K562 (cell line): Measurements from ENCODE around the gene SYMPK. TPM values are rescaled to one million over a fixed set of nuclear protein-coding genes. Genes with fewer than 3 reads are reported as not detected.

Experiments used
- BRD4 ChIP-seq: fragments of 200-600 bp; sonication (generic); IDR thresholded peaks from 2 replicates; pipeline ENCODE4 v1.6.1; 2017; ENCODE audit warnings: inconsistent platforms
- C11orf30 ChIP-seq: fragments of 450-650 bp; IDR thresholded peaks from 2 replicates; pipeline ENCODE4 v1.6.1; 2016; ENCODE audit warnings: low read depth, mild to moderate bottlenecking
- CBX1 ChIP-seq: sonication (generic); IDR thresholded peaks from 2 replicates; pipeline ENCODE4 v1.6.1; 2016; ENCODE audit warnings: antibody characterized with exemption, low read depth, mild to moderate bottlenecking
- EGR1 ChIP-seq: fragments of 450-650 bp; conservative IDR thresholded peaks from 2 replicates; pipeline ENCODE4 v1.6.1; 2017; ENCODE audit warnings: mild to moderate bottlenecking
- EZH2 ChIP-seq: IDR thresholded peaks from 2 replicates; pipeline ENCODE4 v1.6.1; 2012; ENCODE audit warnings: low read depth, mild to moderate bottlenecking, inconsistent platforms, low read length, borderline replicate concordance
- MTF1 ChIP-seq: fragments of 250-450 bp; sonication (Bioruptor Pico); IDR thresholded peaks from 2 replicates; pipeline ENCODE4 v1.9.0; 2021; ENCODE audit warnings: moderate library complexity, mild to moderate bottlenecking, inconsistent platforms, borderline replicate concordance
- NFXL1 ChIP-seq: fragments of 450-650 bp; formaldehyde crosslinking; IDR thresholded peaks from 2 replicates; pipeline ENCODE4 v1.4.0; 2021; ENCODE audit warnings: mild to moderate bottlenecking
- PHB ChIP-seq: fragments of 250-450 bp; sonication (Bioruptor Pico); IDR thresholded peaks from 2 replicates; pipeline ENCODE4 v1.5.0; 2021
- PHF20 ChIP-seq: fragments of 450-650 bp; IDR thresholded peaks from 2 replicates; pipeline ENCODE4 v1.6.1; 2018; ENCODE audit not compliant: partially characterized antibody
- PRPF4 ChIP-seq: fragments of 200-400 bp; formaldehyde crosslinking; IDR thresholded peaks from one replicate; pipeline ENCODE4 v1.6.1; 2017; ENCODE audit warnings: low read length, low read depth, mild to moderate bottlenecking; ENCODE audit not compliant: insufficient read depth, poor library complexity, severe bottlenecking
- TAL1 ChIP-seq: fragments of 450-650 bp; IDR thresholded peaks from 2 replicates; pipeline ENCODE4 v1.6.1; 2016; ENCODE audit warnings: mild to moderate bottlenecking
- YY1 ChIP-seq, 3 experiments: IDR thresholded peaks; 2 replicates each; pipeline ENCODE4 v1.6.1; 2011; ENCODE audit warnings: low read length in 2 of 3, mild to moderate bottlenecking in 2 of 3, moderate library complexity in 2 of 3, borderline replicate concordance in 1 of 3, control low read depth in 1 of 3, low read depth in 1 of 3; ENCODE audit not compliant: insufficient read depth in 3 of 3, insufficient replicate concordance in 2 of 3, control insufficient read depth in 1 of 3, insufficient read length in 1 of 3; ENCODE audit errors: extremely low read depth in 1 of 3
- ZNF41 ChIP-seq: fragments of 250-450 bp; sonication (Bioruptor Pico); conservative IDR thresholded peaks from 2 replicates; pipeline ENCODE4 v1.4.0; 2020; ENCODE audit warnings: mild to moderate bottlenecking
- ZNF592 ChIP-seq: fragments of 450-650 bp; IDR thresholded peaks from 2 replicates; pipeline ENCODE4 v1.6.1; 2017; ENCODE audit warnings: antibody characterized with exemption, mild to moderate bottlenecking
- polyA plus RNA-seq, 8 experiments: library from polyadenylated mRNA; depleted of rRNA in 4 of 8; stranded (reverse) in 5 of 8; unstranded in 3 of 8; fragments of >200 nt; fragmentation: Nextera tagmentation in 2 of 8; fragmentation: Illumina TruSeq in 1 of 8; extraction: Ambion mirVana in 2 of 8; extraction: Trizol in 1 of 8; gene quantifications; 2 replicates each; pipeline versions ENCODE4 v1.2.1 to v1.2.3, GENCODE V29; 2011 to 2014; ENCODE audit warnings: inconsistent platforms in 1 of 8, missing spikeins in 1 of 8
- total RNA-seq, 7 experiments: library from RNA; depleted of rRNA in 6 of 7; stranded (reverse); fragments of >200 nt in 6 of 7; fragmentation: Illumina TruSeq in 2 of 7; extraction: Trizol in 2 of 7; gene quantifications; 2 replicates each; pipeline versions ENCODE4 v1.2.1 to v1.2.3, GENCODE V29; 2011 to 2021; ENCODE audit warnings: low replicate concordance in 1 of 7
- TF ChIP-seq, protein P1 (sequence below): fragments of 250-450 bp; sonication (Bioruptor Pico); IDR thresholded peaks from 2 replicates; pipeline ENCODE4 v1.5.0; 2021
- TF ChIP-seq, protein P2 (sequence below): fragments of 450-650 bp; IDR thresholded peaks from 2 replicates; pipeline ENCODE4 v1.6.1; 2018; ENCODE audit warnings: mild to moderate bottlenecking, low read depth; ENCODE audit not compliant: partially characterized antibody
- TF ChIP-seq, protein P3 (sequence below): IDR thresholded peaks from 3 replicates; pipeline ENCODE4 v1.6.1; 2011; ENCODE audit warnings: borderline replicate concordance, mild to moderate bottlenecking, moderate library complexity; ENCODE audit not compliant: insufficient read length; ENCODE audit errors: extremely low read depth

Gene SYMPK
- total and polyA plus RNA-seq, 9 of the 15 experiments (the other 6 are each of a cell fraction or from before 2014, with no cell fraction given): 0.73 to 95.5 (median 58.4) TPM

DNA sequence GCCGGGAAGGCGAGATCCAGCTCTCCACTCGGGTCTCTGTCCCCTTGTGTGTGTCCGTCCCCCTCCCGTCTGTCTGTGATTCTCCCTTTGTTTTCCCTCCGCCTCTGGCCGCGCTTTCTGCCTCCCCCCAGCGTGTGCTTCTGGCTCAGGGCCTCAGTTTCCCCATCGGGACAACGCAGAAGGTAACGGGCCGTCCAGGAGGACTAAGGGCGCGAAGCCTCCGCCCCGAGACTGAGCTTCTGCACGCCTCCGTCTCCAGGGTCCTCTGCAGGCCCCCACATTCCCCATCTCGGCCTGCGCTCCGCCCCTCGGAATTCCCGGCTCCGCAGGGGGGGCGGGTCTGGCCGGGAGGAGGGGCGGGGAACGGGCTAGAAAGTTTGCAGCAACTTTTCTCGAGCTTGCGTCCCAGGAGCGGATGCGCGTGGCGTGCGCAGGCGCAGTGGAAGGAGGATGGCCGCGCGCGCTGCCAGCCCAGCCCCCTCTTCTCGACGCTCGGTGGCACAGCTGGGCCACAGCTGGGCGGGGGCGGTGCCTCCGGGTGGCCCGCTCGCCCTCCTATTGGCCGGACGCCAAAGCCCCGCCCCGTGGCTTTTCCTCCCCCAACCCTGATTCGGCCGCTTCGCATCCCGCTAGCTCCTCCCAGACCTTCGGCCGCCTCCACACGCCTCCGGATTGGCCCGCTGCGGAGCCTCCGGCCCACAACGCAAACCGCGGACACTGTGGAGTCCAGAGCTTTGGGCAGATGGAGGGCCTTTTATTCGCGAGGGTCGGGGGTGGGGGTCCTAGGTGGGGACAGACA is 93.8 kb downstream of the SYMPK start, which contains the start of gene SIX5 (continued):
- TF ChIP-seq MTF1 (no peak), NFXL1 (CRISPR knock-in tag) (no peak), ZNF592 (no peak), CBX1 (no peak), PHF20 (no peak), YY1 (IDR thresholded peaks at IDR 0.05; ENCODE audit: borderline replicate concordance in 1 of 3, control insufficient read depth in 1 of 3, extremely low read depth in 1 of 3, insufficient read depth in 3 of 3, insufficient read length in 1 of 3, insufficient replicate concordance in 2 of 3, low read depth in 1 of 3, low read length in 2 of 3) (peak; percentile 15 to 79 (median 69)), ZNF41 (CRISPR knock-in tag) (no peak), EGR1 (peak; percentile 90), BRD4 (no peak; the same call in 1 of the 2 replicates), PRPF4 (peak; percentile 58), PHB (CRISPR knock-in tag) (no peak), EZH2 (no peak), C11orf30 (no peak), TAL1 (no peak)
- TF ChIP-seq, protein P1, sequence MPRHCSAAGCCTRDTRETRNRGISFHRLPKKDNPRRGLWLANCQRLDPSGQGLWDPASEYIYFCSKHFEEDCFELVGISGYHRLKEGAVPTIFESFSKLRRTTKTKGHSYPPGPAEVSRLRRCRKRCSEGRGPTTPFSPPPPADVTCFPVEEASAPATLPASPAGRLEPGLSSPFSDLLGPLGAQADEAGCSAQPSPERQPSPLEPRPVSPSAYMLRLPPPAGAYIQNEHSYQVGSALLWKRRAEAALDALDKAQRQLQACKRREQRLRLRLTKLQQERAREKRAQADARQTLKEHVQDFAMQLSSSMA (CRISPR knock-in tag): no peak
- TF ChIP-seq, protein P2, sequence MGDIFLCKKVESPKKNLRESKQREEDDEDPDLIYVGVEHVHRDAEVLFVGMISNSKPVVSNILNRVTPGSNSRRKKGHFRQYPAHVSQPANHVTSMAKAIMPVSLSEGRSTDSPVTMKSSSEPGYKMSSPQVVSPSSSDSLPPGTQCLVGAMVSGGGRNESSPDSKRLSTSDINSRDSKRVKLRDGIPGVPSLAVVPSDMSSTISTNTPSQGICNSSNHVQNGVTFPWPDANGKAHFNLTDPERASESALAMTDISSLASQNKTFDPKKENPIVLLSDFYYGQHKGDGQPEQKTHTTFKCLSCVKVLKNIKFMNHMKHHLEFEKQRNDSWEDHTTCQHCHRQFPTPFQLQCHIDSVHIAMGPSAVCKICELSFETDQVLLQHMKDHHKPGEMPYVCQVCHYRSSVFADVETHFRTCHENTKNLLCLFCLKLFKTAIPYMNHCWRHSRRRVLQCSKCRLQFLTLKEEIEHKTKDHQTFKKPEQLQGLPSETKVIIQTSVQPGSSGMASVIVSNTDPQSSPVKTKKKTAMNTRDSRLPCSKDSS: no peak
- TF ChIP-seq, protein P3, sequence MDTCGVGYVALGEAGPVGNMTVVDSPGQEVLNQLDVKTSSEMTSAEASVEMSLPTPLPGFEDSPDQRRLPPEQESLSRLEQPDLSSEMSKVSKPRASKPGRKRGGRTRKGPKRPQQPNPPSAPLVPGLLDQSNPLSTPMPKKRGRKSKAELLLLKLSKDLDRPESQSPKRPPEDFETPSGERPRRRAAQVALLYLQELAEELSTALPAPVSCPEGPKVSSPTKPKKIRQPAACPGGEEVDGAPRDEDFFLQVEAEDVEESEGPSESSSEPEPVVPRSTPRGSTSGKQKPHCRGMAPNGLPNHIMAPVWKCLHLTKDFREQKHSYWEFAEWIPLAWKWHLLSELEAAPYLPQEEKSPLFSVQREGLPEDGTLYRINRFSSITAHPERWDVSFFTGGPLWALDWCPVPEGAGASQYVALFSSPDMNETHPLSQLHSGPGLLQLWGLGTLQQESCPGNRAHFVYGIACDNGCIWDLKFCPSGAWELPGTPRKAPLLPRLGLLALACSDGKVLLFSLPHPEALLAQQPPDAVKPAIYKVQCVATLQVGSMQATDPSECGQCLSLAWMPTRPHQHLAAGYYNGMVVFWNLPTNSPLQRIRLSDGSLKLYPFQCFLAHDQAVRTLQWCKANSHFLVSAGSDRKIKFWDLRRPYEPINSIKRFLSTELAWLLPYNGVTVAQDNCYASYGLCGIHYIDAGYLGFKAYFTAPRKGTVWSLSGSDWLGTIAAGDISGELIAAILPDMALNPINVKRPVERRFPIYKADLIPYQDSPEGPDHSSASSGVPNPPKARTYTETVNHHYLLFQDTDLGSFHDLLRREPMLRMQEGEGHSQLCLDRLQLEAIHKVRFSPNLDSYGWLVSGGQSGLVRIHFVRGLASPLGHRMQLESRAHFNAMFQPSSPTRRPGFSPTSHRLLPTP: no peak
